Neural crest cell (in vitro differentiated cells): Measurements from ENCODE around the gene TNFRSF1A. TPM values are rescaled to one million over a fixed set of nuclear protein-coding genes. Genes with fewer than 3 reads are reported as not detected.

Experiments used
- DNase-seq: peaks from one replicate; pipeline ENCODE4 v3.0.0; 2021; ENCODE audit warnings: low read depth, mixed read lengths, low spot score
- H3K27ac Mint-ChIP-seq: one replicate; pipeline ENCODE4 v1.8.0; 2021; ENCODE audit warnings: mild to moderate bottlenecking, mixed read lengths; ENCODE audit not compliant: unreplicated experiment
- H3K27me3 Mint-ChIP-seq: 2 replicates; pipeline ENCODE4 v1.8.0; 2021; ENCODE audit warnings: low read depth, mild to moderate bottlenecking, mixed read lengths
- H3K36me3 Mint-ChIP-seq: 2 replicates; pipeline ENCODE4 v1.8.0; 2021; ENCODE audit warnings: low read depth, mild to moderate bottlenecking, mixed read lengths
- H3K4me1 Mint-ChIP-seq: 2 replicates; pipeline ENCODE4 v1.8.0; 2021; ENCODE audit warnings: mixed read lengths
- H3K4me3 Mint-ChIP-seq: one replicate; pipeline ENCODE4 v1.8.0; 2021; ENCODE audit warnings: mild to moderate bottlenecking, mixed read lengths
- H3K9me3 Mint-ChIP-seq: 2 replicates; pipeline ENCODE4 v1.8.0; 2021; ENCODE audit warnings: mixed read lengths
- CTCF ChIP-seq: fragments of 200-600 bp; sonication (generic); conservative IDR thresholded peaks from 2 replicates; pipeline ENCODE4 v1.5.0; 2021; ENCODE audit warnings: antibody characterized with exemption, mild to moderate bottlenecking
- total RNA-seq: library from RNA; stranded (reverse); gene quantifications from 2 replicates; pipeline ENCODE4 v1.2.1, GENCODE V29; 2021

The TNFRSF1A gene
- total RNA-seq, 1 donor from 2014 or later: 47.7 TPM

GRCh38 chr12:6373022-6373787, 31.3 kb upstream of the TNFRSF1A start:
- Mint-ChIP-seq H3K36me3 (no peaks in the 10 kb centered on the region), H3K27me3 (peaks cover 24% of the 10 kb centered on the region), H3K27ac (no peak overlapping the region), H3K9me3 (no peaks in the 10 kb centered on the region), H3K4me1 (peaks cover 34% of the 10 kb centered on the region), H3K4me3 (no peak overlapping the region)
- no peak for DNase-seq
- no peak for TF ChIP-seq CTCF

GRCh38 chr12:6372403-6373003, 30.6 kb upstream of the TNFRSF1A start:
- Mint-ChIP-seq H3K9me3 (no peaks in the 10 kb centered on the region), H3K36me3 (no peaks in the 10 kb centered on the region), H3K4me1 (peaks cover 34% of the 10 kb centered on the region), H3K27ac (no peak overlapping the region), H3K4me3 (no peak overlapping the region), H3K27me3 (peaks cover 24% of the 10 kb centered on the region)
- no peak for TF ChIP-seq CTCF
- DNase-seq: no peak

- peaks cover 24% of the 10 kb centered on the region for H3K27me3 Mint-ChIP-seq
- no peak overlapping the region for H3K4me3 Mint-ChIP-seq
- DNase-seq: no peak
- peaks cover 26% of the 10 kb centered on the region for H3K4me1 Mint-ChIP-seq
- TF ChIP-seq CTCF: no peak
- H3K9me3 Mint-ChIP-seq: no peaks in the 10 kb centered on the region
- no peaks in the 10 kb centered on the region for H3K36me3 Mint-ChIP-seq
- H3K27ac Mint-ChIP-seq: no peak overlapping the region
Observed at GRCh38 chr12:6370994-6371754, 29.3 kb upstream of the TNFRSF1A start.

- Mint-ChIP-seq H3K4me1 (peaks cover 23% of the 10 kb centered on the region), H3K36me3 (no peaks in the 10 kb centered on the region), H3K27ac (no peak overlapping the region), H3K9me3 (no peaks in the 10 kb centered on the region), H3K4me3 (no peak overlapping the region), H3K27me3 (peaks cover 21% of the 10 kb centered on the region)
- no peak for DNase-seq
- no peak for TF ChIP-seq CTCF
Observed at GRCh38 chr12:6370576-6370935, 28.7 kb upstream of the TNFRSF1A start.

GRCh38 chr12:6369916-6370575, 28.2 kb upstream of the TNFRSF1A start:
- peaks cover 22% of the 10 kb centered on the region for H3K4me1 Mint-ChIP-seq
- no peak for TF ChIP-seq CTCF
- peaks cover 18% of the 10 kb centered on the region for H3K27me3 Mint-ChIP-seq
- no peak overlapping the region for H3K4me3 Mint-ChIP-seq
- DNase-seq: no peak
- no peak overlapping the region for H3K27ac Mint-ChIP-seq
- no peaks in the 10 kb centered on the region for H3K36me3 Mint-ChIP-seq
- H3K9me3 Mint-ChIP-seq: no peaks in the 10 kb centered on the region
